Mesendoderm (in vitro differentiated cells): Measurements from ENCODE around the gene DPP7.
A peak's percentile ranks its signal among the peaks of the same experiment; 100 is the strongest.

Source experiments
- DNase-seq: peaks from one replicate; pipeline ENCODE4 v3.0.0; 2013
- H2AK5ac ChIP-seq: 2 replicates; pipeline ENCODE4 v1.6.1; 2013; ENCODE audit warnings: low read length, inconsistent platforms
- H2BK120ac ChIP-seq: 2 replicates; pipeline ENCODE4 v1.6.1; 2013; ENCODE audit warnings: low read depth, mild to moderate bottlenecking, low read length, moderate library complexity, mixed read lengths
- H2BK15ac ChIP-seq: replicated peaks from 2 replicates; pipeline ENCODE4 v1.6.1; 2013; ENCODE audit warnings: low read depth, mild to moderate bottlenecking, moderate library complexity
- H2BK5ac ChIP-seq: 2 replicates; pipeline ENCODE4 v1.6.1; 2013; ENCODE audit warnings: low read length, inconsistent platforms
- H3K18ac ChIP-seq: 2 replicates; pipeline ENCODE4 v1.6.1; 2013; ENCODE audit warnings: mild to moderate bottlenecking, low read length, mixed read lengths
- H3K23ac ChIP-seq: one replicate; pipeline ENCODE4 v1.6.1; 2013; ENCODE audit warnings: low read length
- H3K27ac ChIP-seq: 2 replicates; pipeline ENCODE4 v1.5.1; 2013; ENCODE audit warnings: low read depth, mild to moderate bottlenecking, inconsistent platforms, low read length, moderate library complexity
- H3K27me3 ChIP-seq: 2 replicates; pipeline ENCODE4 v1.6.1; 2013; ENCODE audit warnings: low read length, control low read depth, mild to moderate bottlenecking, inconsistent platforms; ENCODE audit not compliant: insufficient read depth, poor library complexity
- H3K36me3 ChIP-seq: 2 replicates; pipeline ENCODE4 v1.6.1; 2013; ENCODE audit warnings: low read length, inconsistent platforms; ENCODE audit not compliant: control insufficient read depth, insufficient read depth
- H3K4ac ChIP-seq: one replicate; pipeline ENCODE4 v1.6.1; 2013; ENCODE audit warnings: low read depth, mild to moderate bottlenecking, low read length, moderate library complexity
- H3K4me1 ChIP-seq: 2 replicates; pipeline ENCODE4 v1.6.1; 2013; ENCODE audit warnings: low read depth, low read length, inconsistent platforms; ENCODE audit not compliant: control insufficient read depth
- H3K4me2 ChIP-seq: 2 replicates; pipeline ENCODE4 v1.6.1; 2013; ENCODE audit warnings: low read length
- H3K4me3 ChIP-seq: 2 replicates; pipeline ENCODE4 v1.5.1; 2013; ENCODE audit warnings: mild to moderate bottlenecking, low read length
- H3K56ac ChIP-seq: one replicate; pipeline ENCODE4 v1.6.1; 2013; ENCODE audit warnings: low read length
- H3K79me1 ChIP-seq: 2 replicates; pipeline ENCODE4 v1.6.1; 2013; ENCODE audit warnings: low read length, inconsistent platforms
- H3K79me2 ChIP-seq: 2 replicates; pipeline ENCODE4 v1.6.1; 2013; ENCODE audit warnings: mild to moderate bottlenecking, low read length; ENCODE audit not compliant: control insufficient read depth, insufficient read depth
- H3K9ac ChIP-seq: 2 replicates; pipeline ENCODE4 v1.6.1; 2013; ENCODE audit warnings: low read length, inconsistent platforms
- H4K5ac ChIP-seq: one replicate; pipeline ENCODE4 v1.6.1; 2013; ENCODE audit warnings: low read length
- H4K8ac ChIP-seq: one replicate; pipeline ENCODE4 v1.6.1; 2013; ENCODE audit warnings: low read depth, mild to moderate bottlenecking, control low read depth, low read length, moderate library complexity
- WGBS: extraction: QIAGEN DNeasy Blood & Tissue Kit; methylation state at CpG from one replicate; pipeline ENCODE4 v1.1.7; 2013; ENCODE audit warnings: low lambda C conversion rate, missing lambda C conversion rate; ENCODE audit not compliant: insufficient coverage; ENCODE audit errors: extremely low coverage; 5-methylcytosine and 5-hydroxymethylcytosine counted together

The DPP7 gene

DNA sequence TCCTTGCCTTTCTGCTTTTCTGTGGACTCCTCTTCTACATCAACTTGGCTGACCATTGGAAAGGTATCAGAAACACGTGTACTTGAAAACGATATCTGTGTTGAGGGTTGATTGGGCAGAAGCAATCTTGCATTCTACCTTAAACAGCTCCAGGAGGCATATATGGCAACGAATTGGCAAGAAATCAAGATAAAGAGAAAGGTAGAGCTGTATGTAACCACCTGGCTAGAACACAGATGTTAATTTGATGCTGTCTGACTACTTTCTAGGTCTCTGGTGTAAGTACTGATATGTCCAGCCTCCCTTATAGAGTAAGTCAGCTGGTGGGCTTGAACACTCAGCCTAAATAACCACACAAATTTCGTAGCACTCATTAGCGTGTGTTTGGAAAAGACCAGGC, 26.4 kb downstream of the DPP7 start:
- no peak overlapping the region for H4K8ac ChIP-seq
- H2BK120ac ChIP-seq, result no peak overlapping the region
- no CpG with 5 or more reads among the region's 5 CpGs for WGBS
- no peak for DNase-seq
- H3K4me3 ChIP-seq, result no peak overlapping the region
- no peaks in the 10 kb centered on the region for H3K27me3 ChIP-seq
- H3K18ac ChIP-seq, result no peak overlapping the region
- no peak overlapping the region for H3K27ac ChIP-seq
- no peak overlapping the region for H2AK5ac ChIP-seq
- no peak overlapping the region for H4K5ac ChIP-seq
- peaks cover 2% of the 10 kb centered on the region for H3K4me1 ChIP-seq
- no peak overlapping the region for H2BK15ac ChIP-seq
- no peak overlapping the region for H3K4ac ChIP-seq
- peak overlapping the region; percentile 84 for H3K9ac ChIP-seq
- H3K4me2 ChIP-seq, result no peak overlapping the region
- peak overlapping the region; percentile 52 for H3K56ac ChIP-seq
- H3K36me3 ChIP-seq, result no peaks in the 10 kb centered on the region
- H3K79me1 ChIP-seq, result peaks cover 2% of the 10 kb centered on the region
- no peak overlapping the region for H3K23ac ChIP-seq
- no peak overlapping the region for H2BK5ac ChIP-seq
- H3K79me2 ChIP-seq, result no peaks in the 10 kb centered on the region

DNA sequence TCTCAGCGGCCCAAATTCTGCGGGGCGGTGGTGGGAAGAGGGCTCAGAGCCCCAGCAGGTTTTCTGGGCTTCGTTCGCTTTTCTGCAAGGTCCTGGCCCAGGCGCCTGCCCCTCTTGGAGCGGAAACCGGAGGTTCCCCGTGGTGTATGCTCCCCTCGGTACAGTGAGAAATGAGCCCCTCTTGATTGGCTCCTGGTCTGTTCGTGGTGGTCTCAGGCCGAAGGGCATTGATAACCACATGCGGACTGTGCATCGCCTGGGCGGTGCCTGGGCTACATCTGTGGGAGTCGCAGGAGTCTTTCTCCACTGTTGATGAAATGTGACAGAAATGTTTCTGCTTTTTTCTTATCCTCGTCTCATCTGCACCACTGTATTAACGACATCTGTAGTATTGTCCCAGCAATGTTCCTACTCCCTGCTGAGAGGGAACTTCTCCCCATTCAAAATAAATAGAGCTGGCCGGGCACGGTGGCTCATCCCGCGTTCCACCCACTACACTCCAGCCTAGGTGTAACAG, 27.1 kb downstream of the DPP7 start:
- Histone ChIP-seq H3K4ac (peak overlapping the region; percentile 83), H2AK5ac (no peak overlapping the region), H3K4me1 (peaks cover 2% of the 10 kb centered on the region), H3K36me3 (no peaks in the 10 kb centered on the region), H3K79me2 (no peaks in the 10 kb centered on the region), H3K23ac (no peak overlapping the region), H2BK15ac (no peak overlapping the region), H3K18ac (peak overlapping the region; percentile 3), H3K4me3 (peak overlapping the region; percentile 64), H4K8ac (no peak overlapping the region), H3K4me2 (peak overlapping the region; percentile 65), H3K27ac (peak overlapping the region; percentile 49), H2BK5ac (no peak overlapping the region), H3K27me3 (no peaks in the 10 kb centered on the region), H3K56ac (peak overlapping the region; percentile 88), H2BK120ac (no peak overlapping the region), H3K79me1 (peaks cover 2% of the 10 kb centered on the region), H4K5ac (no peak overlapping the region), H3K9ac (peak overlapping the region; percentile 84)
- no CpG with 5 or more reads among the region's 22 CpGs for WGBS
- no peak for DNase-seq

DNA sequence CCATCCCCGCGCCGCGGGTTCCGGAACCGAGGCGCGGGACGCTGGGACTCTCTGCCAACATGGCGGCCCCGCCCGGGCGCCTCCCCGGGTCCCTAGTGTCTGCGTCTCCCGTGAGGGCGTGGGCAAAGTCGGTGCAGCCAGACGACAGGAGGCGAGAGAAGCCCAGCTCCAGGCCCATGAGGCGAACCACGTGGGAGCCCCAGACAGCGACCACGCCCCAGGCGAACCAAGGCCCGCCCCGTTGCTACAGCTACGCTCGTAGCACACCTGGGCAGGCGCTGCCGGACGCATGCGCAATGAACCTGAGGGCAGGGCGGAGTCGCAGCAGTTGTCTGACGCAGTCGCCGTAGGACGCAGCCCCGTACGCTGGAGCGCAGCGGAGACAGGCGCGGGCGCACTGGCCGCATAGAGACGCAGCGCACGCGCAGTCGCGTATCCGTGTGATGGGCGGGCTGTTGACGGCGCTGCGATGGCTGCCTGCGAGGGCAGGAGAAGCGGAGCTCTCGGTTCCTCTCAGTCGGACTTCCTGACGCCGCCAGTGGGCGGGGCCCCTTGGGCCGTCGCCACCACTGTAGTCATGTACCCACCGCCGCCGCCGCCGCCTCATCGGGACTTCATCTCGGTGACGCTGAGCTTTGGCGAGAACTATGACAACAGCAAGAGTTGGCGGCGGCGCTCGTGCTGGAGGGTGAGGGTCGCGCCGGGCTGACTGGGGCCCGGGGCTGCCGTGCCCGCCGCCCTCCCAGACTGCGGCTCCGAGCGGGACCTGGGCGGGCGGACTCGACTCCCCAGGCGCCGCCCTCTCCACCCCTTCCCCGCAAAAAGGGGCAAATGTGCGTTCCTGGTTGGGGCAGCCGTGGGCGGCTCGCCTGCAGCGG, 27.8 kb downstream of the DPP7 start, which contains the start of gene MAN1B1:
MAN1B1 (plus strand) TSS at position 455 of the 878 bp plus-strand sequence; CDS start at position 470, 15 bp downstream.
- no CpG with 5 or more reads among the region's 101 CpGs for WGBS

GRCh38 chr9:137085920-137086530, 28.5 kb downstream of the DPP7 start:
- peak overlapping the region; percentile 90 for H3K9ac ChIP-seq
- peak overlapping the region; percentile 92 for H3K56ac ChIP-seq
- H3K79me2 ChIP-seq, result no peaks in the 10 kb centered on the region
- peak overlapping the region; percentile 42 for H3K18ac ChIP-seq
- H3K23ac ChIP-seq, result peak overlapping the region; percentile 89
- no peak for DNase-seq
- peaks cover 2% of the 10 kb centered on the region for H3K79me1 ChIP-seq
- WGBS, result no CpG with 5 or more reads among the region's 58 CpGs
- peak overlapping the region; percentile 66 for H3K4ac ChIP-seq
- H3K27ac ChIP-seq, result peak overlapping the region; percentile 69
- H3K36me3 ChIP-seq, result no peaks in the 10 kb centered on the region
- H2AK5ac ChIP-seq, result no peak overlapping the region
- no peak overlapping the region for H2BK5ac ChIP-seq
- no peaks in the 10 kb centered on the region for H3K27me3 ChIP-seq
- H4K8ac ChIP-seq, result no peak overlapping the region
- H2BK120ac ChIP-seq, result no peak overlapping the region
- H3K4me2 ChIP-seq, result peak overlapping the region; percentile 74
- H2BK15ac ChIP-seq, result no peak overlapping the region
- peaks cover 2% of the 10 kb centered on the region for H3K4me1 ChIP-seq
- no peak overlapping the region for H4K5ac ChIP-seq
- H3K4me3 ChIP-seq, result peak overlapping the region; percentile 56

More for the DNA sequence above, 27.8 kb downstream of the DPP7 start, which contains the start of gene MAN1B1:
- peak; percentile 99 for DNase-seq
- Histone ChIP-seq H3K27me3 (no peaks in the 10 kb centered on the region), H3K56ac (peak within 1 kb of the TSS; percentile 92), H2BK120ac (no peak within 1 kb of the TSS), H3K79me2 (no peaks in the 10 kb centered on the region), H3K79me1 (peaks cover 2% of the 10 kb centered on the region), H2AK5ac (no peak within 1 kb of the TSS), H3K4me2 (peak within 1 kb of the TSS; percentile 74), H3K36me3 (no peaks in the 10 kb centered on the region), H3K9ac (peak within 1 kb of the TSS; percentile 90), H3K23ac (peak within 1 kb of the TSS; percentile 89), H3K4me3 (peak within 1 kb of the TSS; percentile 64), H2BK15ac (no peak within 1 kb of the TSS), H3K27ac (peak within 1 kb of the TSS; percentile 69), H3K4ac (peak within 1 kb of the TSS; percentile 83), H3K4me1 (peaks cover 2% of the 10 kb centered on the region), H4K8ac (no peak within 1 kb of the TSS), H2BK5ac (no peak within 1 kb of the TSS), H3K18ac (peak within 1 kb of the TSS; percentile 42), H4K5ac (no peak within 1 kb of the TSS)

DNA sequence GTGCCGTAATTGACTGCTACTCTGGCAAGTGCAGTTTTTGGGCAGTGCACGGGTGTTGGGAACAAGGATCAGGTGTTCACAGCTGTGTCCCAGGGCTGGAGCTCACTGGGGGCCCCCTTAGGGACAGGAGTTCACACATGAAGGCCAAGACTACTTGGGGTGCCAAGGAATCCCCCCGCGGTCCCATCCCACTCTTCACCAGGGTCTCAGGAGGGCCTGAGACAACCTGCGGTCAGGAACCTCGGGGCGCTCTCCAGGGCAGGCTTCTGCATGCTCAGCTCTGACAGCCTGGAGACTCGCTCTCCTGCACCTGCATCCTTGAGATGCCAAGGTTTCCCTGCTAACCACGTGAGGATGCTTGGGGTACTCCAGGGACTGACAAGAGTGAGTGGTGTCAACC, 30.0 kb downstream of the DPP7 start:
- WGBS, result no CpG with 5 or more reads among the region's 9 CpGs
- Histone ChIP-seq H3K79me2 (no peaks in the 10 kb centered on the region), H2BK5ac (no peak overlapping the region), H3K4me1 (peaks cover 2% of the 10 kb centered on the region), H3K9ac (no peak overlapping the region), H2BK120ac (no peak overlapping the region), H3K36me3 (no peaks in the 10 kb centered on the region), H3K27ac (no peak overlapping the region), H3K27me3 (no peaks in the 10 kb centered on the region), H4K5ac (no peak overlapping the region), H3K23ac (no peak overlapping the region), H3K4me2 (no peak overlapping the region), H3K56ac (no peak overlapping the region), H3K4me3 (no peak overlapping the region), H3K4ac (no peak overlapping the region), H2AK5ac (no peak overlapping the region), H4K8ac (no peak overlapping the region), H3K79me1 (peaks cover 2% of the 10 kb centered on the region), H3K18ac (no peak overlapping the region), H2BK15ac (no peak overlapping the region)
- DNase-seq, result no peak
